Measurements from ENCODE around the gene AUTS2.

Gene AUTS2

DNA sequence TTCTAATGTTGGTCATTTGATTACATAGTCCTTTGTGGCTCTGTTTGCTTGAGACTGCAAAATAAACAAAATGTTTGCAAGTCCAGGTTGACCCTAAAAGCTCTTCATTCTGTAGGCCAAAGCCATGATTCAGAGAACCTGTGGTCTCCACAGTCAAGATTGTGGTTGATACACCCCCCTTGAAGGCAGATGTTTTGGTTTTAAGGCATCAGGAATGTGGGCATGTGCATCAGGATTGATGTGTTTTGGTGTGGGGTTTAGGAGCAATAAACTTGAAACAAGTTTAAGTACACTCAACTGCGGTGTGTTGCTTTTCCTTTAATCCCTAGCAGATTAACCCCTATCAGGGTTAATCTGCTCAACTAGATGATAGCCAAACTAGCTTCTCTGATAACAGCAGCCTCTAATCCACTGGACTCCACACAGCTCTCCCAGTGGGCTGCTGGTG, 1154.5 kb downstream of the AUTS2 start:
- no peak for DNase-seq

- no peak for DNase-seq
Measured at GRCh38 chr7:70756789-70757188, 1158.5 kb downstream of the AUTS2 start.

DNA sequence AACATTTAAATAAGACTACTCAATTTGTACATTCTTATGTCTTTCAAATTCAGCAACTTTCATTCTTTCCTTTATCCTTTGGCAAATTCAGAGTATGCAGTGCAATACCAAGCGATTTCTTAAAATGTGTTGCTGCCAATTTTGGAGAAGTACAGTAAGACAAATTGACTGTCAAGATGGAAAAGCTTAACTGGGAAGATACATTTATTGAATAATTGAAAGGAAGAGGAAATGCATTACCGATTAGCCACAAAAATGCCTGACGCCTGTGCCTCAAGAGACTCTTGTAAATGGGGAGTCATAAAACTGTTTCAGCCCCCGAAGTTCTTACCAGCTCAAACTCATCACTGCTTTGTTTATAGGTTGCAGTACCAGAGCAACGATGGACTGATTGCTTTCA, 1160.4 kb downstream of the AUTS2 start:
- DNase-seq = no peak

DNA sequence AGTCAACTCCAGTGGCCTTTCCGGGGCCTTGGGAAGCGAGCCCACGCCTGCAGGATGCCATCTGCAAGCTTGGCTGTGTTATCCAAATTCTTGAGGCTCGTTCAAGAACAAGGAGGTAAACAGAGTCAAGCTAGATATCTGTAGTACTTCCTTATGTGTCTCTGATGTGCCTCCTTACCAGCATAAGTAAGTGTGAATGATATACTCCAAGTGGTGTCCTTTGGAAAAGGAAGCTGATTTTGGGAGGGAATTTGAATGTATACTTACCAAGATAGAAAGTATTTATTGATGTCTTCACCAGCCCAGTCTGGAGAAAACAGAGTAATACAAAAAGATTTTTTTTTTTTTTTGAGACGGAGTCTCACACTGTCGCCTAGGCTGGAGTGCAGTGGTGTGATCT, 1161.4 kb downstream of the AUTS2 start:
- DNase-seq = no peak

- DNase-seq = no peak
Measured at GRCh38 chr7:70761711-70762328, 1163.5 kb downstream of the AUTS2 start.

DNA sequence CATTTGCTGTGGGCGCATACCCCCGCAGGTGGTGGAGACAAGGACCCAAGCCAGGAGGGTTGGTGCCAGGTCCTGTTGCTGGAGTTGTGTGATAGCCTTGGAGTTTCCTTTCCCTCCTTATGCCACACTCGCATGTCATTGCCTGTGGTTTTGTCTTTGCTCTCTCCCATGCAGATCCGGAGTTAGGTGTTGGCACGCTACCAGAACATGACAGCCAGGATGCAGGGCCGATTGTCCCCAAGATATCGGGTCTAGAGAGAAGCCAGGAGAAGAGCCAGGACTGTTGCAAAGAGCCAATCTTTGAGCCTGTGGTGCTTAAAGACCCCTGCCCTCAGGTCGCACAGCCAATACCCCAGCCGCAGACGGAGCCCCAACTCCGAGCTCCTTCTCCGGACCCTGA, 1164.4 kb downstream of the AUTS2 start:
- DNase-seq = no peak

GRCh38 chr7:70763961-70764691, 1165.9 kb downstream of the AUTS2 start:
- no peak for DNase-seq

DNA sequence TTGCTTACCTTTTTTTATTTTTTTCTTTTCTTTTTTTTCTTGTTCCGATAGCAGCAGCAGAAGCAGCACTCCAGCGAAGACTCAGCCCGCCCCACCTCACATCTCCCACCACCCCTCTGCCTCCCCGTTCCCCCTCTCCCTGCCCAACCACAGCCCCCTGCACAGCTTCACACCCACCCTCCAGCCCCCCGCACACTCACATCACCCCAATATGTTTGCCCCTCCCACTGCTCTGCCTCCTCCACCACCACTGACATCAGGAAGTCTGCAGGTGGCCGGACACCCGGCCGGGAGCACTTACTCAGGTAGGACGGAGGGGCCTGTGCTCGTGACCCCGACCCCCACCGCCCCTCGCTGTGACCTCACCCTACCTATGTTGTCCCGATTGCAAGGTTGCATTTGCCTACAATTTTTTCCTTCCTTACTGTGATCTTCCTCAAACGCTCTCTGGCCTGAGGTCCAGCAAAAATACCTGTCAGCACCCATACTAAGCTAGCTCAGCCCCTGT, 1166.5 kb downstream of the AUTS2 start:
- no peak for DNase-seq

- no peak for DNase-seq
Measured at GRCh38 chr7:70765651-70766050, 1167.4 kb downstream of the AUTS2 start.

- DNase-seq = no peak
Measured at GRCh38 chr7:70766109-70766508, 1167.8 kb downstream of the AUTS2 start.

- DNase-seq = no peak
Measured at GRCh38 chr7:70766694-70767093, 1168.4 kb downstream of the AUTS2 start.

- DNase-seq = no peak
Measured at GRCh38 chr7:70770154-70770553, 1171.9 kb downstream of the AUTS2 start.

GRCh38 chr7:70771451-70771850, 1173.2 kb downstream of the AUTS2 start:
- DNase-seq = no peak

DNA sequence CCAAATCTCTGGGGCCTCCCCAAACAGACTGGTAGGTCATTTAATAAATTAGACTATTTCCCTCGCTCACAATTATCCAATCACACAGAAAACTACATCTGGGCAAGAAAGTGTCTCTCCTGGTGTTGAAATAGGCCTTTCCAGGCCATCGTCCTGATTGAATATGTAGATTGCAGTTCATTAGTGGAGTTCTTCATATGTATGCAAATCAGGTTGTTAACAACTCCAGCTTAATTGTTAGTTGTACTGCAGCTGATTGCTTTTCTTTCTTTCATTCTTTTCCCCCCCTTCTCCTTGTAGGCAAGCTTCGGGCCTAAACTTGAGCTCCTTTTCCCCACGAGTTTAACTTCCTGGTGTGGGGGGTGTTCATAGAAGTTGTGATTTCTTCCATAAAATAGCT, 1174.6 kb downstream of the AUTS2 start:
- no peak for DNase-seq

GRCh38 chr7:70773406-70773805, 1175.1 kb downstream of the AUTS2 start:
- no peak for DNase-seq

GRCh38 chr7:70774950-70775527, 1176.8 kb downstream of the AUTS2 start:
- DNase-seq = no peak

DNA sequence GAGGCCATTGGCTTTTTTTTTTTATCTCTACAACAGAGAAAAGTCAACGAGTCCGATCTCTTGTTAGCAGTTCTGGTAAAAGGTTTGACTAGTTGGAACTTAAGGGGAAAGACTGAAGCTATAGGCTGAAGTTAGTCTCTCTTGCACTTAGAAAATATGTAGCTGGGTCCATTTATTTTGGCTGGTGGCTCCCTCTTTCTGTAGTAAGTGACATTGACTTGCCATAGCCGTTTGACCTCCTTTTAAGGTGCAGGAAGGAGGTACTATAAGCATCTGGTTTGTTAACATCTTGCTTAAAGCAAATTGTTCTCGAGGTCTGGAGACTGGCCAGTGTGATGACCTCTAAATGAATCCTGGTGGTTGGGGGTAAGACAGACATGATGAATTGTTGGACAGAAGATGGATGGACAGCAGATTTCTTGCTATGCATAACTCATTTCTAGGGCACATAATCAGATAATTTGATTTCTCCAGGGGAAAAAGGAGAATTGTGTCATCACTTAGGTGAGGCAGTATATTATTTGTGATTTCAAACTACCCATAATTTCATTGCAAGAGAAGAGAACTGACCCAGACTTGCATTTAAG, 1177.4 kb downstream of the AUTS2 start:
- DNase-seq = no peak

DNA sequence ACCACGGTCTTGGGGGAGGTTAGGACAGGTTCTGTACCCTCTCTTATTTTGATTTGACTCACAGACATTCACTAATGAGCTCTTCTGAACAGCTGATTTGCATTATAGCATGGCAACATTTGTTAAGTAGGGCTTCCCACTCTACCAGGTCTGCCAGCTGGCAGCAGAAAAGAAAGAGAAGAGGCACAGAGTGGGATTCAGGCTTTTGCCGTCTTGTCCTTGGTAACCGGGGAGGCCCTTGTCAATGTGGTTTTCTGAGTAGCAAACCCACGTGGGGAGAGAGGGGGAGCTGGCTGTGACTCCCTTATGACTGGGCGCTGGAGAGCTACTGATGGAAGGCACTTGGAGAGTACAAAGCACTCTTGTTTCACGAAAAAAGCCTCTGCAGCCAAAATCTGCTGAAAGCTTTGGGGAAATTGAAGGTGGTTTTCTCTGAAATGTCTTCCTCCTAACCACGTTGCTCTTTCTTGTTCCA, 1178.4 kb downstream of the AUTS2 start:
- DNase-seq = no peak

- no peak for DNase-seq
Measured at GRCh38 chr7:70777251-70777650, 1179.0 kb downstream of the AUTS2 start.

GRCh38 chr7:70778585-70778984, 1180.3 kb downstream of the AUTS2 start:
- DNase-seq = no peak

GRCh38 chr7:70779321-70779720, 1181.0 kb downstream of the AUTS2 start:
- DNase-seq = no peak

GRCh38 chr7:70781922-70782311, 1183.6 kb downstream of the AUTS2 start:
- no peak for DNase-seq

DNA sequence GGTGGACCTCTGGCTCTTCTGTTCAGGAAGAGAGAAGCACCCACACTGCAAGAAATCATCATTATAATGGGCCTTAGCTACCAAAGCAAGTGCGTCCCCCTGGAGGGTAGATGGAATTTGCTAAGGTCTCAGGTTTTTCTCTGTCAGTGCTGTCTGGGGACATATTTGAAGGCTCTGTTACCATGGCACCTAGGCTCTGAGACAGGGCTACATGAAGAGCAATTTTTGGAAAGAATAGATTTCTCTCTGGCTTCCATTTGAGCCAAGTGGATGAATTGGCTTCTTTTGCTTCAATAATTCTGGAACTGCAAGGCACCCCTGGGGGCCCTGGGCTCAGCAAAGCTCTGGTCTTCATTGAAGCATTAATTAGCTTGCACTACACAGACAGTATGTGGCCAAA, 1184.5 kb downstream of the AUTS2 start:
- no peak for DNase-seq

DNA sequence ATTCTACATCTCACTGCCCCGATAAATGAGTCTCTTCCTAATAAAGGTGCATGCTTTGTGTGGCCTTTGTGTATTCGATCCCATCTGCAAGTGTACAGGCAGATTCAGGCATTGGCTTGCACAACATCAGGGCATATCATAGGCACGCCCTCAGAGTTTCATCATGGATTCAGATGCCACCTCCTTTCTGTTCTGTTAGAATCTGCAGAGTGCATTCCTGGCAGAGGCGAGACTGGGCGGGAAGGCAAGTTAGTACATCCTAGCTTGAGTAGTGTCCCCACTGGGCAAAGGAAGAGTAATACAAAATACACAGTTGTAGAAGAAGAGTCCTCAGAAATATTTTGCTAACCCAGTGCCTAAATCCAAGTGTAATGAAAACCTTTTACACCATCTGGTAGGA, 1187.2 kb downstream of the AUTS2 start:
- DNase-seq = no peak
